Mesenteric fat pad (tissue), 1 donor: ENCODE data around the gene SELENOM. TPM values are rescaled to one million over a fixed set of nuclear protein-coding genes. Genes with fewer than 3 reads are reported as not detected.

Experiments used
- total RNA-seq: library from RNA; stranded (reverse); fragmentation: NEBNext Ultra II Directional; extraction: Animal tissue kit (Norgen Biotek cat#: 25700); gene quantifications from one replicate; pipeline ENCODE4 v1.2.1, GENCODE V29; 2021
- donor health status: DM: yes; HTN: yes; CAD: no.

Gene SELENOM
- total RNA-seq, 1 donor from 2014 or later: 160 TPM

Other genes with a start within 250 kb of the SELENOM start
- gene MORC2, start 138.8 kb downstream of the SELENOM start, total RNA-seq: 28.7 TPM
- gene TUG1, start 138.3 kb downstream of the SELENOM start, total RNA-seq: 52.2 TPM
- gene SMTN, start 26.2 kb downstream of the SELENOM start, total RNA-seq: 78.5 TPM
- 0.19 TPM for gene INPP5J, start 15.4 kb upstream of the SELENOM start, total RNA-seq
- not detected for gene PLA2G3, start 32.9 kb upstream of the SELENOM start, total RNA-seq
- 39.0 TPM for gene RNF185, start 52.6 kb upstream of the SELENOM start, total RNA-seq
- gene LIMK2, start 104.7 kb upstream of the SELENOM start, total RNA-seq: 52.1 TPM
- gene PIK3IP1, start 184.9 kb upstream of the SELENOM start, total RNA-seq: 19.8 TPM
- 13.3 TPM for gene PATZ1, start 238.8 kb upstream of the SELENOM start, total RNA-seq